Subcutaneous abdominal adipose tissue (tissue), 5 donors: ENCODE results near the gene PREX1.

ENCODE experiments used
- H3K27ac ChIP-seq: one replicate; pipeline ENCODE4 v1.7.0; 2013; ENCODE audit warnings: low read depth, mild to moderate bottlenecking, inconsistent platforms, low read length, moderate library complexity
- H3K27me3 ChIP-seq, 5 donors: one replicate each; pipeline ENCODE4 v1.7.0; 2013; ENCODE audit warnings: low read length in 5 of 5, inconsistent platforms in 1 of 5; ENCODE audit not compliant: control insufficient read depth in 5 of 5, insufficient read depth in 4 of 5
- H3K36me3 ChIP-seq, 5 donors: one replicate each; pipeline ENCODE4 v1.7.0; 2013; ENCODE audit warnings: low read length in 5 of 5; ENCODE audit not compliant: control insufficient read depth in 5 of 5, insufficient read depth in 5 of 5
- H3K4me1 ChIP-seq, 5 donors: one replicate each; pipeline ENCODE4 v1.7.0; 2013; ENCODE audit warnings: low read length in 5 of 5, mild to moderate bottlenecking in 3 of 5, moderate library complexity in 1 of 5; ENCODE audit not compliant: control insufficient read depth in 5 of 5, insufficient read depth in 5 of 5
- H3K4me3 ChIP-seq, 5 donors: one replicate each; pipeline ENCODE4 v1.7.0; 2013; ENCODE audit warnings: low read length in 5 of 5, low read depth in 1 of 5
- H3K9ac ChIP-seq, 5 donors: one replicate each; pipeline ENCODE4 v1.7.0; 2013; ENCODE audit warnings: low read length in 5 of 5, mild to moderate bottlenecking in 4 of 5, moderate library complexity in 3 of 5
- H3K9me3 ChIP-seq, 5 donors: one replicate each; pipeline ENCODE4 v1.7.0; 2013; ENCODE audit warnings: low read length in 5 of 5; ENCODE audit not compliant: control insufficient read depth in 5 of 5
- donor health status: healthy.
- donor health status: healthy.
- donor health status: healthy.
- donor health status: healthy.
- donor health status: healthy.

Gene PREX1

DNA sequence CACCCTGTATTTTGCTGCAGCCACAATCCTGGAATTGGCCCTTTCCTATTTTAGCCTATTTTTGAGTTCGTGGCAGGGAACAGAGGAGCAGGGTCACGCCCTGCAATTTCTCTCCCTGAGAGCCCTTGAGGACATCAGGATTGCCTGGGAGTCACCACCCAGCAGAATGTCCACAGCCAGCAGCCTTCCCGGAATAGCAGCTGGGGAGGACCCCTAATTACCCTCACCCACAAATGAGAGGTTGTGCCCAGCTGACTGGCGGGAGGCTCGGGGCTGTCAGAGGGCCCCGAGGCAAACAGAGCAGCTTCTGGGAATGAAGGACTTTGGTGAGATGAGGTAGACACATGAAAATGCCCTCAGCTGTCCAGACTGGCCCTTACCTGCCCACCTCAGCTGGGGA, 165.1 kb downstream of the PREX1 start:
- peaks cover 0 to 57% (median 3%) of the 10 kb centered on the region in 5 donors for H3K36me3 ChIP-seq
- H3K9ac ChIP-seq: no peak overlapping the region
- H3K27me3 ChIP-seq: peaks cover 2 to 8% (median 5%) of the 10 kb centered on the region in 5 donors
- H3K4me1 ChIP-seq: peaks cover 0 to 3% (median 0%) of the 10 kb centered on the region in 5 donors
- peaks cover 0 to 7% (median 5%) of the 10 kb centered on the region in 5 donors for H3K9me3 ChIP-seq
- no peak overlapping the region for H3K4me3 ChIP-seq
- no peak overlapping the region for H3K27ac ChIP-seq

DNA sequence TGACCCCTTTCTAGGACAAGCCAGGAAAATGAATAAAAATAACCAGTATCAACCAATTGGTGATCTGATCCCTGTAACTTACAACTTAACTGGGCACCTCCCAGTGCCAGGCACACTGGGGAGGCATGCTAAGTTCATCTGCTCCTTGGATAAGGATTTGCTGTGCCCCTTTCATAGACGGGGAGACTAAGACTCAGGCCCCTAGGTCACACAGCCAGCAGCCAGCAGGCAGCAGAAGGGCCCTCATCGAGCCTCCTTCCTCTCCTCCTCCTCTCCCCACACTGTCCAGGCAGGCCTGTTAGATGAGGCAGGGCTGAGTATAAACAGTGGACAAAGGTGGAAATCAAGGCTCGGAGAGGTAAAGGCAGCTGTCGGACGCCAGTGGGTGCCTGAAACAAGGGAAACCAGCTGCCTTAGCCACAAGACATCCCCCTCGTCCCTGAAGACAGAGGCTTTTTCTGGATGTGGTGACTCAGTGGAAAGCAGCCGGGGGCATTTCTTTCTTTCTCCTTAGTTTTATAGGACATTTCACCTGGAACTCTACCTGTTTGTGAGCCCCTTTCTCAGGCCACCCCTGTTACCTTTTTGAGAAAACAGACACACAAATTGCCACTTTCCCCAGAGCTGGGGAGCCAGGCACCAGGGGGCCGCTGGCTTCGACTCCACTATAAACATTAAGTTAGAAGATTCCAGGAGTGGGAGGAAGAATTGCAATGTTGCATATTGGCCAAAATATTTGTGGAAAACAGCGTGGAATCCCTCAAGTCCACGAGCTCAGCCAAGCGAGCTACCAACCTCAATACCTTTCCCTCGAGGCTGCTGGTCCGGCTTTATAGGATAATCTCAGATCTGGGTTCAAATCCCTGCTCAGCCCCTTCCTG, 166.0 kb downstream of the PREX1 start:
- Histone ChIP-seq H3K4me3 (no peak overlapping the region), H3K36me3 (peaks cover 0 to 58% (median 2%) of the 10 kb centered on the region in 5 donors), H3K9me3 (peaks cover 0 to 7% (median 5%) of the 10 kb centered on the region in 5 donors), H3K9ac (no peak overlapping the region), H3K27ac (no peak overlapping the region), H3K4me1 (peaks cover 0 to 3% (median 0%) of the 10 kb centered on the region in 5 donors), H3K27me3 (peaks cover 3 to 13% (median 5%) of the 10 kb centered on the region in 5 donors)

DNA sequence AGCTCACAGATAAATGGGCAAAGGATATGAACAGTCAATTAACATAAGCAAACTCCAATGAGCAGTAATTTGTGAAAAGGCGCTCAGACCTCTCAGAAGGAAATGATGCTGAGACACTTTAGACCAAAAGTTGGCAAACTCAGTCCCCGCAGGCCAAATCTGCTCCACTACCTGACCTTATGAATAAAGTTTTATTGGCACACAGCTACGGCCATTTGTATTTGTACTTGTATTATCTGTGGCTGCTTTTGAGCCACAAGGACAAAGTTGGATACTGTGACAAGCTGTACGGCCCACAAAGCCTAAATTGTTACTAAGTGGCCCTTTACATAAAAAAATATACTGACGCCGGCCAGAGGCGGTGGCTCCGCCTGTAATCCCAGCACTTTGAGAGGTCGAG, 167.0 kb downstream of the PREX1 start:
- H3K36me3 ChIP-seq: peaks cover 0 to 67% (median 4%) of the 10 kb centered on the region in 5 donors
- no peak overlapping the region for H3K4me3 ChIP-seq
- no peak overlapping the region for H3K27ac ChIP-seq
- H3K27me3 ChIP-seq: peaks cover 3 to 13% (median 7%) of the 10 kb centered on the region in 5 donors
- H3K4me1 ChIP-seq: peaks cover 0 to 3% (median 0%) of the 10 kb centered on the region in 5 donors
- H3K9ac ChIP-seq: no peak overlapping the region
- H3K9me3 ChIP-seq: peaks cover 0 to 7% (median 5%) of the 10 kb centered on the region in 5 donors

DNA sequence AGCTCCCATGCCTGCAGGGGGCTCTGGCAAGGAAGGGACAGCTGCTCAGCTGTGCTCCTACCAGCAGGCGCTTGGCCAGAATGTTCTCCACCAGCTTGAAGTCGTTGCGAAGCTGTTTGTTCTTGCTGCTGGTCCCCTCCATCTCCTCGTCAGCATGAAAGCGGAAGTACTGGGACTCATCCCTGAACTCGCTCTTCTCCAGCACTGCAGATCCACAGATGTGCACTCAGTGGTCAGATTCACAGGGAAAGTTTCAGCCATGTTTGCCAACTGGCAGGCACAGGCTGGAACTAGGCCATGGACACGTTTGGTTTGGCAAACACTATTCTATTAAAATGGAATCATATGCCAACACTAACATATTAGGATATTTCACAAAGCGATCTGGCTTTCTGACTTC, 167.9 kb downstream of the PREX1 start:
- H3K36me3 ChIP-seq: peaks cover 0 to 74% (median 13%) of the 10 kb centered on the region in 5 donors
- H3K27me3 ChIP-seq: peaks cover 3 to 15% (median 7%) of the 10 kb centered on the region in 5 donors
- peaks cover 0 to 7% (median 5%) of the 10 kb centered on the region in 5 donors for H3K9me3 ChIP-seq
- peaks cover 0 to 3% (median 0%) of the 10 kb centered on the region in 5 donors for H3K4me1 ChIP-seq
- no peak overlapping the region for H3K9ac ChIP-seq
- no peak overlapping the region for H3K4me3 ChIP-seq
- H3K27ac ChIP-seq: no peak overlapping the region

DNA sequence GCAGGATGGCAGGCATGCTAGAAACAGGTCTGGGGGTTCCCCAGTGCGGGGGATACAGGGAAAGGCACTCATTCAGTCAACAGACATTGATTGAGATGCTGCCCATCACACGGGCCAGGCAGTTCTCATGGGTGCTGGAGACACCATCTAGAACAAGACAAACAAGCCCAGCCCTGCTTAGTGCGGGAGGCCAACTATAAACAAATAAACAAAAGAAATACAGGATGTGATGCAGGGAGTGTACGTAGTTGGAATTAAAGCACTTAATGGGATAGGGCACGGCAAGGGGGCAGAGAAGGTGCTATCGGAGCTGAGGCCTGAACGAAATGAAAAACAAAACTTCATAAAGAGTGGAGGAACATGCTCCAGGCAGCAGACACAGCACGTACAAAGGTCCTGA, 169.3 kb downstream of the PREX1 start:
- no peak overlapping the region for H3K4me3 ChIP-seq
- H3K9me3 ChIP-seq: peaks cover 0 to 7% (median 5%) of the 10 kb centered on the region in 5 donors
- no peak overlapping the region for H3K27ac ChIP-seq
- H3K4me1 ChIP-seq: peaks cover 0 to 7% (median 3%) of the 10 kb centered on the region in 5 donors
- H3K36me3 ChIP-seq: peaks cover 0 to 81% (median 20%) of the 10 kb centered on the region in 5 donors
- no peak overlapping the region for H3K9ac ChIP-seq
- H3K27me3 ChIP-seq: peaks cover 3 to 15% (median 7%) of the 10 kb centered on the region in 5 donors

DNA sequence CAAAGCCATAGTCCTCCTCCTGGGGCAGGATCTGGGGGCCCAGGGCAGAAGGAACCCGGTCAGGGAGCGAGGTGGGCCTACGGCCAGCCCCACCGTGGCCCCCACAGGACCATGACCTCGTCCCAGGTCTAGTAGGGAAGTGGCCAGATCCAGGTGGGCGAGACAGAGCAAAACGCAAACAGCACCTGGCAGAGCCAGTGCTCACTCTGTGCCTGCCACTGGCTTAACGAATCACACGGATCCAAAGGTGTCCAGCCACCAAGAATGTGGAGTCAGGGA, 169.7 kb downstream of the PREX1 start:
- no peak overlapping the region for H3K4me3 ChIP-seq
- peaks cover 0 to 82% (median 20%) of the 10 kb centered on the region in 5 donors for H3K36me3 ChIP-seq
- H3K9ac ChIP-seq: no peak overlapping the region
- peaks cover 3 to 15% (median 7%) of the 10 kb centered on the region in 5 donors for H3K27me3 ChIP-seq
- peaks cover 0 to 7% (median 5%) of the 10 kb centered on the region in 5 donors for H3K9me3 ChIP-seq
- peaks cover 0 to 11% (median 4%) of the 10 kb centered on the region in 5 donors for H3K4me1 ChIP-seq
- no peak overlapping the region for H3K27ac ChIP-seq

DNA sequence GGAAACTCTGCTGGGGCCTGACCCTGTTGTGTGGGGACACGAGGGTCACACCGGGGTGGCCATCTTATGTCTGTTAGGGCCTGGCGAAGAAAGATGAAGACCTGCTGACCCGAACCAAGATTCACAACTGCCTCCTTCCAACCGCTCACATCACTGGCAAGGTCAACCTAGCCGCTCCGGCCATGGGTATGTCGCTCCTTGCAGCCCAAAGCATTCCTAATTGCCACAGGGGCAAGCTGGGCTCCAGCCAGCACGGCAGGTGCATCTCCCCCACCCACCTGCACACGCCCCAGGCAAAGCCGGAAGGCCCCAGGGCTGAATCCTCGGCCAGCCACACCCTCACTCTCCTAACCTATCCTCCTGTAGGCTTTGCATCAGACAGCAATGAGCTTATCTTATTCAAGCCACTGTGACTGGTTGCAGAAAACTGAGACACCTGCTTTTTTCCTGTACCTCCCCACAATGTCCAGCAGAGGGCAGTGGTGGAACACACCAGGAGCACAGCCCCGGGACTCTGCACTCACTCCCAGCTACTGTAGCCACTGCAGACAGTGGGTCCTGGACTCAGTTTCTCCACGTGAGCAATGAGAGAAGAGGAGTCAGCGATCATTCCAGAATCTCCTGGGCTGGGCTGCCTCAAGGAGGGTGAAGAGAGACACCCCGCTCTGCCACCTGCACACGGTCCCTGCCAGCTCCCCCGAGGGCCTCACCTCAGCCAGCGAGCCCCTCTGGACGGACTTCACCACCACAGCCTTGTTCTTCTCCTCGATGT, 170.2 kb downstream of the PREX1 start:
- H3K9me3 ChIP-seq: peaks cover 0 to 7% (median 5%) of the 10 kb centered on the region in 5 donors
- peaks cover 3 to 15% (median 7%) of the 10 kb centered on the region in 5 donors for H3K27me3 ChIP-seq
- peaks cover 0 to 11% (median 4%) of the 10 kb centered on the region in 5 donors for H3K4me1 ChIP-seq
- no peak overlapping the region for H3K9ac ChIP-seq
- peaks cover 0 to 82% (median 24%) of the 10 kb centered on the region in 5 donors for H3K36me3 ChIP-seq
- H3K4me3 ChIP-seq: no peak overlapping the region
- no peak overlapping the region for H3K27ac ChIP-seq

DNA sequence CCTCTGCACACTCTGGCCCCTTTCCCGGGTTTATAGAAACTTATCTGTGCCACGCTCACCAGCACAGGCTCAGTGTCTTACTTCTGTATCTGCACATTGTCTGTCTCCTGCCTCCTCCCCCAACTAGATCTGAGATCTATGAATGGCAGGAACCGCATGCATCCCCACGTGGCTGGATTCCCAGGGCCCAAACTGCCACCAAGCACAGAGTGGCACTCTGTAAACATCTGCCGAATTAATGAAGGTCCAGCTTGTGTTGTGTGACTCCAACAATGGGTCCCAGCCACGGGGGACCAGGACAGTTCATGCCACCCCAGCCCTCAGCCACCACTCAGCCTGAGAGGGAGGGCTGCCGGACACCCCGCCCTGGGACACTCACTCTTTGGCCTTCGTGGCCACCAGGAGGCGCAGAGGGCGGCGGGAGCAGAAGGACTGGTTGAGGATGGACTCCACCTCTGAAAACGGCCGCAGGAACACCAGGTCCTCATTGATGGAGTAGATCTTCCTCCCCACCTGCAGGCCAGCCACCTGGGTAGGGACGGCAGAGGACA, 171.1 kb downstream of the PREX1 start:
- no peak overlapping the region for H3K9ac ChIP-seq
- peaks cover 0 to 11% (median 4%) of the 10 kb centered on the region in 5 donors for H3K4me1 ChIP-seq
- peaks cover 3 to 15% (median 7%) of the 10 kb centered on the region in 5 donors for H3K27me3 ChIP-seq
- no peak overlapping the region for H3K4me3 ChIP-seq
- peaks cover 0 to 7% (median 5%) of the 10 kb centered on the region in 5 donors for H3K9me3 ChIP-seq
- H3K27ac ChIP-seq: no peak overlapping the region
- H3K36me3 ChIP-seq: peaks cover 0 to 85% (median 26%) of the 10 kb centered on the region in 5 donors

DNA sequence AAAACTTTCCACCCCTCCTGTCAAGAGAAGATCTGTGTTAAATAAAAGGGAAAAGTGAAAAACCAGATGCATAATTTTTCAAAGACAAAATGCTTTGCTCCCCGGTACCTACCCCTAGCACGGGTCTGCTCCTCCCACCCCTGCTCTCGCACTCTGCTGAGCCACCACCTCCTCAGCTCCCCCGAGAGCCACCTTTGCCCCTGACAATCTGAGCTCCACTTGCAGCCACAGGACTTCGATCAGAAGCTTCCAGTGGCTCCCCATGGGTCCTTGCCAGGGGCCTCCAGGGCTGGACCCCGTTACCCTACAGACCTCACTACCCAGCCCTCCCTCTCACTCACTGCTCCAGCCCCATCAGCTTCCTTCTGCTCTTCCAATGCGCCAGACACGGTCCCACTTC, 171.7 kb downstream of the PREX1 start:
- H3K36me3 ChIP-seq: peaks cover 0 to 88% (median 30%) of the 10 kb centered on the region in 5 donors
- no peak overlapping the region for H3K9ac ChIP-seq
- H3K9me3 ChIP-seq: peaks cover 0 to 7% (median 5%) of the 10 kb centered on the region in 5 donors
- no peak overlapping the region for H3K27ac ChIP-seq
- peaks cover 3 to 15% (median 7%) of the 10 kb centered on the region in 5 donors for H3K27me3 ChIP-seq
- H3K4me1 ChIP-seq: peaks cover 0 to 11% (median 4%) of the 10 kb centered on the region in 5 donors
- no peak overlapping the region for H3K4me3 ChIP-seq
